ENCODE data around the gene ERBB4. TPM values are rescaled to one million over a fixed set of nuclear protein-coding genes. Genes with fewer than 3 reads are reported as not detected.
A peak's percentile ranks its signal among the peaks of the same experiment; 100 is the strongest.

The ERBB4 gene
- total RNA-seq, 4 donors from 2014 or later = 5.5 to 21.0 (median 18.3) TPM

- H3K4me3 ChIP-seq (replicated peaks in 1 of 3) = no peak overlapping the region
- peak in 1 of 2 donors; percentile 25 for DNase-seq
- no peaks in the 10 kb centered on the region for H3K9me3 ChIP-seq
- no peak overlapping the region for H3K27ac ChIP-seq
- intact Hi-C loops (cut with DNase I) = no loop called here
- no peaks in the 10 kb centered on the region for H3K27me3 ChIP-seq
- no peak for TF ChIP-seq CTCF (IDR thresholded peaks at IDR 0.05)
- TF ChIP-seq POLR2A (IDR thresholded peaks at IDR 0.05) = no peak
- H3K4me1 ChIP-seq = no peaks in the 10 kb centered on the region
- no peaks in the 10 kb centered on the region for H3K36me3 ChIP-seq
- 89 to 92% methylated on average over 3 of the region's 3 CpGs for WGBS, 2 donors
Observed at GRCh38 chr2:212264187-212264586, 274.4 kb downstream of the ERBB4 start.

DNA sequence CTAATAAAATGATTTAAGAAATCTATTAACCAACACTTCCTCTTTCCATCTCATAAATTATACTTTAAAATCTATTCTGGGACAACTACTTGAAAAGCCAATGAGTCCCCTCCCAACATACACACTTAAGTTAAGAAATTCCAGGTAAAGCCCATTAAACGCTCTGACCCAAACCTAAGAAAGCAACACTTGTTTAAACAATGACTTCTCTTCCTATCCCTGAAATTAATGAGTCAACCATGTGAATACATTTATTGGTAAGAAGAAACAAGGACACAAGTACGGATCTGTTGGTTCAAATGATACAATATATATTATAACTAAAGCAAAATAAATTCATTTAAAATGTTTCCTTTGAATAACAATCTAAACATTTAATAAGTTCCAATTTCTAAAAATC, 279.4 kb downstream of the ERBB4 start:
- no peak overlapping the region for H3K4me3 ChIP-seq (replicated peaks in 1 of 3)
- no peaks in the 10 kb centered on the region for H3K9me3 ChIP-seq
- no peak overlapping the region for H3K27ac ChIP-seq
- no peak for TF ChIP-seq CTCF (IDR thresholded peaks at IDR 0.05)
- no peak for TF ChIP-seq POLR2A (IDR thresholded peaks at IDR 0.05)
- DNase-seq = no peak
- intact Hi-C loops (cut with DNase I) = no loop called here
- H3K27me3 ChIP-seq = no peaks in the 10 kb centered on the region
- 76 to 82% methylated on average over 2 of the region's 2 CpGs for WGBS, 2 donors
- no peaks in the 10 kb centered on the region for H3K4me1 ChIP-seq
- no peaks in the 10 kb centered on the region for H3K36me3 ChIP-seq

GRCh38 chr2:212254339-212254738, 284.3 kb downstream of the ERBB4 start:
- WGBS, 2 donors = 58 to 62% methylated on average over 5 of the region's 5 CpGs

DNA sequence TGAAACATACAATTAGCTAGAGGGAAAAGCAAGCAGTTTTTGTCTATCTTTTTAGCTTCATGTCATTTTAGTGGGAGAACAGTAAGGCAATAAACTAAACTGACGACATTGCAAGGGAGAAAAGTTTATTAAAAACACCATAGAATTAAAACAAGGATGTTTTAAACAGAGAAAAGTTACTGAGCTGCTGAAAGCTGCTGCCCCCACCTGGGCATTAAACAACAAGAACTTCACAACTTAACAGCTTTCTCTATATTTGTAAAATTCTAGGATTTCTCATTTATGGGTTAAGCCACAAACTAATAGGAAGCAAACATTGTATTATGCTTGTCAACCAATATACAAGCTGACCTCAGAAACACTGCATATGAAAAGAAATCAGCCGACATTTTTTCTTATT, 289.2 kb downstream of the ERBB4 start:
- intact Hi-C loops (cut with DNase I) = no loop called here
- Histone ChIP-seq H3K36me3 (no peaks in the 10 kb centered on the region), H3K9me3 (no peaks in the 10 kb centered on the region), H3K4me3 (replicated peaks in 1 of 3) (no peak overlapping the region), H3K27me3 (no peaks in the 10 kb centered on the region), H3K4me1 (no peaks in the 10 kb centered on the region), H3K27ac (no peak overlapping the region)
- 45 to 47% methylated on average over 2 of the region's 2 CpGs for WGBS, 2 donors
- TF ChIP-seq CTCF (IDR thresholded peaks at IDR 0.05) (peak in 3 of 6 experiments; percentile 21 to 32 (median 32)), POLR2A (IDR thresholded peaks at IDR 0.05) (no peak)
- DNase-seq = peak in 1 of 2 donors; percentile 19

More at GRCh38 chr2:212254339-212254738, 284.3 kb downstream of the ERBB4 start:
- Histone ChIP-seq H3K4me1 (no peaks in the 10 kb centered on the region), H3K27me3 (no peaks in the 10 kb centered on the region), H3K36me3 (no peaks in the 10 kb centered on the region), H3K4me3 (replicated peaks in 1 of 3) (no peak overlapping the region), H3K9me3 (no peaks in the 10 kb centered on the region), H3K27ac (no peak overlapping the region)
- TF ChIP-seq CTCF (IDR thresholded peaks at IDR 0.05) (no peak), POLR2A (IDR thresholded peaks at IDR 0.05) (no peak)
- DNase-seq = no peak
- intact Hi-C loops (cut with DNase I) = no loop called here

DNA sequence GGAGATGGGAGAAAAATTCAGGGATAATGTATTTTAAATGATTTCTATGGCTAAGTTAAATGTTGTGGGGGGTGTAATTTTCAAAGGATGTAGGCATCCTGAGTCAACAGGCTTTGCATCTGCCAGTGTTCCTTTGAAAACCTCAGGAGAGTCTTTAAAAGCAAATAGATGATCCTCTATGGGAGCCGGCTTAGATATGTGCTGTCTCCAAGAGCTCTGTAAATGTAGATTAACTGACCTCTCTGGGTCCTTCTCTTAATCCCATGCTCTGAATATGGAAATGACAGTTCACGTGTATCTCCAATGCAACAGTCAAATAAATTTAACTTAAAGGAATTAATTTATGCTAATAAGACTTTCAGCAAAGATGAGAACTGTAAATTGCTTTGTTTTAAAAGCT, 292.7 kb downstream of the ERBB4 start:
- Histone ChIP-seq H3K4me1 (no peaks in the 10 kb centered on the region), H3K9me3 (no peaks in the 10 kb centered on the region), H3K4me3 (replicated peaks in 1 of 3) (no peak overlapping the region), H3K27ac (no peak overlapping the region), H3K27me3 (no peaks in the 10 kb centered on the region), H3K36me3 (no peaks in the 10 kb centered on the region)
- TF ChIP-seq POLR2A (IDR thresholded peaks at IDR 0.05) (no peak), CTCF (IDR thresholded peaks at IDR 0.05) (no peak)
- intact Hi-C loops (cut with DNase I) = no loop called here
- DNase-seq = no peak
- WGBS, 2 donors = 69 to 79% methylated on average over 2 of the region's 2 CpGs
